A673 (cell line): ENCODE results near the gene PRUNE2. TPM values are rescaled to one million over a fixed set of nuclear protein-coding genes. Genes with fewer than 3 reads are reported as not detected.

ENCODE experiments used
- BruUV-seq: library from RNA; stranded (reverse); fragments of 400-500 nt; replicated peaks from 2 replicates; lab custom pipeline; 2021; lab: Mats Ljungman, UMichigan
- CTCF ChIA-PET: fragments of 300-600 bp; sonication (Branson Sonifier 250); formaldehyde crosslinking; loops from one replicate; lab custom pipeline; 2022; ENCODE audit warnings: antibody characterized with exemption; lab: Charles Lee
- POLR2A ChIA-PET: fragments of 300-600 bp; sonication (Branson Sonifier 250); formaldehyde crosslinking; loops from one replicate; lab custom pipeline; 2022; ENCODE audit warnings: antibody characterized with exemption; ENCODE audit not compliant: low non-redundant PET; lab: Charles Lee
- DNase-seq: peaks from one replicate; pipeline ENCODE4 v3.0.0-alpha.2; 2015; ENCODE audit warnings: low spot score
- H3K27ac ChIP-seq: fragments of 200-600 bp; sonication (generic); 2 replicates; pipeline ENCODE4 v1.5.1; 2016; ENCODE audit warnings: mixed run types, low read depth, mild to moderate bottlenecking, mixed read lengths, antibody characterized with exemption, low read length; ENCODE audit not compliant: poor library complexity, severe bottlenecking
- H3K27me3 ChIP-seq: fragments of 200-600 bp; sonication (generic); replicated peaks from 2 replicates; pipeline ENCODE4 v1.6.1; 2017; ENCODE audit warnings: mixed run types, low read depth, mild to moderate bottlenecking, mixed read lengths, antibody characterized with exemption, low read length; ENCODE audit not compliant: insufficient read depth, poor library complexity
- H3K36me3 ChIP-seq: fragments of 200-600 bp; sonication (generic); 2 replicates; pipeline ENCODE4 v1.6.1; 2016; ENCODE audit warnings: mixed run types, mild to moderate bottlenecking, mixed read lengths, antibody characterized with exemption, low read length; ENCODE audit not compliant: insufficient read depth, poor library complexity, severe bottlenecking
- H3K4me1 ChIP-seq: fragments of 200-600 bp; sonication (generic); 2 replicates; pipeline ENCODE4 v1.6.1; 2017; ENCODE audit warnings: mixed run types, mild to moderate bottlenecking, mixed read lengths, antibody characterized with exemption, low read length; ENCODE audit not compliant: insufficient read depth, poor library complexity, severe bottlenecking
- H3K4me3 ChIP-seq: fragments of 200-600 bp; sonication (generic); 2 replicates; pipeline ENCODE4 v1.5.1; 2016; ENCODE audit warnings: low read depth, mixed run types, mild to moderate bottlenecking, mixed read lengths, low read length; ENCODE audit not compliant: poor library complexity, severe bottlenecking
- H3K9me3 ChIP-seq: fragments of 200-600 bp; sonication (generic); 2 replicates; pipeline ENCODE4 v1.6.1; 2016; ENCODE audit warnings: mixed run types, low read depth, mild to moderate bottlenecking, mixed read lengths, antibody characterized with exemption, low read length; ENCODE audit not compliant: poor library complexity, severe bottlenecking
- EZH2 ChIP-seq: fragments of 200-600 bp; sonication (generic); IDR thresholded peaks from 2 replicates; pipeline ENCODE4 v1.6.1; 2017; ENCODE audit warnings: borderline replicate concordance, low read depth, mild to moderate bottlenecking, mixed read lengths, antibody characterized with exemption, low read length; ENCODE audit not compliant: poor library complexity, severe bottlenecking
- intact Hi-C: fragments of 100-400 bp; cut with micrococcal nuclease; formaldehyde crosslinking; loops from one replicate; pipeline ENCODE4 v1.10.0; 2022; ENCODE audit not compliant: unreplicated experiment
- total RNA-seq: library from RNA; stranded (reverse); gene quantifications from 2 replicates; pipeline ENCODE4 v1.2.3, GENCODE V29; 2021
- TF ChIP-seq, protein P1 (sequence below): fragments of 300-800, 200-600 bp; sonication (generic); conservative IDR thresholded peaks from 2 replicates; pipeline ENCODE4 v1.5.1; 2017; ENCODE audit warnings: low read depth, mild to moderate bottlenecking, antibody characterized with exemption, low read length, moderate library complexity, mixed read lengths

PRUNE2 gene
- total RNA-seq, 1 experiment from 2014 or later = not detected

DNA sequence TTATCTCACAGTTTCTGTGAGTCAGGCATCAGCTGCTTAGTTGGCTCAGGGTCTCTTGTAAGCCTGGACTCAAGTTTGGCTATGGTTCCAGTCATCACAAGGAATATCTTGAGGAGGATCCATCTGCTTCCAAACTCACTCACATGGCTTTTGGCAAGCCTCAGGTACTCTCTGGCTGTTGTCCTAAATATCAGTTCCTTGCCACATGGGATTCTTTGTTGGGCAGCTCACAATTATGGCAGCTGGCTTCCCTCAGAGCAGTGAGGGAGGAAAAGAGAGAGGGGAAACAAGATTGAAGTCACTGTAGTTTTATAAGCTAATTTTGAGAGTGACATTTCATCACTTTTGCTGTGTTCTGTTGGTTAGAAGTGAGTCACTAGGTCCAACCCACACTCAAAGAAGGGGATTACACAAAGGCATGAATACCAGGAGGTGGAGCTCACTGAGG lies 302.4 kb downstream of the PRUNE2 start:
- no peak overlapping the region for H3K4me3 ChIP-seq
- intact Hi-C loops = no loop called here
- no peak for DNase-seq
- CTCF ChIA-PET = no interaction called here
- TF ChIP-seq, protein P1, sequence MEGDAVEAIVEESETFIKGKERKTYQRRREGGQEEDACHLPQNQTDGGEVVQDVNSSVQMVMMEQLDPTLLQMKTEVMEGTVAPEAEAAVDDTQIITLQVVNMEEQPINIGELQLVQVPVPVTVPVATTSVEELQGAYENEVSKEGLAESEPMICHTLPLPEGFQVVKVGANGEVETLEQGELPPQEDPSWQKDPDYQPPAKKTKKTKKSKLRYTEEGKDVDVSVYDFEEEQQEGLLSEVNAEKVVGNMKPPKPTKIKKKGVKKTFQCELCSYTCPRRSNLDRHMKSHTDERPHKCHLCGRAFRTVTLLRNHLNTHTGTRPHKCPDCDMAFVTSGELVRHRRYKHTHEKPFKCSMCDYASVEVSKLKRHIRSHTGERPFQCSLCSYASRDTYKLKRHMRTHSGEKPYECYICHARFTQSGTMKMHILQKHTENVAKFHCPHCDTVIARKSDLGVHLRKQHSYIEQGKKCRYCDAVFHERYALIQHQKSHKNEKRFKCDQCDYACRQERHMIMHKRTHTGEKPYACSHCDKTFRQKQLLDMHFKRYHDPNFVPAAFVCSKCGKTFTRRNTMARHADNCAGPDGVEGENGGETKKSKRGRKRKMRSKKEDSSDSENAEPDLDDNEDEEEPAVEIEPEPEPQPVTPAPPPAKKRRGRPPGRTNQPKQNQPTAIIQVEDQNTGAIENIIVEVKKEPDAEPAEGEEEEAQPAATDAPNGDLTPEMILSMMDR = no peak
- no peak for TF ChIP-seq EZH2
- H3K9me3 ChIP-seq = no peaks in the 10 kb centered on the region
- no peaks in the 10 kb centered on the region for H3K4me1 ChIP-seq
- no TSS peak for BruUV-seq
- H3K27me3 ChIP-seq = peaks cover 21% of the 10 kb centered on the region
- no peaks in the 10 kb centered on the region for H3K36me3 ChIP-seq
- POLR2A ChIA-PET = no interaction called here
- no peak overlapping the region for H3K27ac ChIP-seq

- Histone ChIP-seq H3K4me1 (no peaks in the 10 kb centered on the region), H3K4me3 (no peak overlapping the region), H3K9me3 (no peaks in the 10 kb centered on the region), H3K27ac (no peak overlapping the region), H3K36me3 (no peaks in the 10 kb centered on the region), H3K27me3 (peaks cover 16% of the 10 kb centered on the region)
- intact Hi-C loops = no loop called here
- TF ChIP-seq, protein P1 = no peak
- TF ChIP-seq EZH2 = no peak
- POLR2A ChIA-PET = no interaction called here
- DNase-seq = no peak
- no TSS peak for BruUV-seq
- CTCF ChIA-PET = no interaction called here
These were observed 303.7 kb downstream of the PRUNE2 start for GRCh38 chr9:76602199-76602598.

DNA sequence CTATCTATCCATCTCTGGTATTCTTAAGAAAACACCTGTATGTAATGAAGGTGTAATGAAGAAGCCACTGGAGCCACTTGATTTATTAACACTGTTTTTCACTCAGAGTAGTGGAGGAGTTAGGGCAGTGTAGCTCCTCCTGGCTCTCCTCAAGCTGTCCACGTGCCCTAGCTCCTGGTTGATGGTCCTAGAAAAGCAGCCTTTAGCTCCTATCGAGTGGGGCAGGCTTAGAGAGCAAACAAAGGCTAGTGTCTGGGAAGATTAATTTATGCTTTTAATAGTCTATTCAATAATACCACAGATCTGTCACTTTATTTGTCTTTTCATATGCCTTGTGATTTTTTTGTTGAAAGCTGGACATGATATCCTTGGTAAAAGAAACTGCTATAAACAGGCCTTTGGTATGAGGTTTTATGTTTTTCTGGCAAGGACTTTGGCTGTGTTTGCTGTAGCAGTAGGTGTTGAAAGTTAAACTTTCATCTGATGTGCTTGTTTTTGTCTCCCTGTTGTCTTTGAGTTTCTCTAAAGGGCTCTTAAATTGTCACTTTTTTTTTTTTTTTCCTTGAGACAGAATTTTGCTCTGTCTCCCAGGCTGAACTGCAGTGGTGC lies 305.8 kb downstream of the PRUNE2 start:
- Histone ChIP-seq H3K4me1 (no peaks in the 10 kb centered on the region), H3K36me3 (no peaks in the 10 kb centered on the region), H3K4me3 (no peak overlapping the region), H3K9me3 (no peaks in the 10 kb centered on the region), H3K27ac (no peak overlapping the region), H3K27me3 (peaks cover 3% of the 10 kb centered on the region)
- intact Hi-C loops = no loop called here
- POLR2A ChIA-PET = no interaction called here
- TF ChIP-seq EZH2 = no peak
- TF ChIP-seq, protein P1 = no peak
- no TSS peak for BruUV-seq
- no peak for DNase-seq
- CTCF ChIA-PET = no interaction called here
